Neutrophil (primary cell): ENCODE data around the gene VEGFC.

Experiments
- H3K27ac ChIP-seq: fragments of 200-600 bp; sonication (generic); 2 replicates; pipeline ENCODE4 v1.5.1; 2016; ENCODE audit warnings: mild to moderate bottlenecking, moderate library complexity
- H3K27me3 ChIP-seq: fragments of 200-600 bp; sonication (generic); 2 replicates; pipeline ENCODE4 v1.6.0; 2016; ENCODE audit warnings: mild to moderate bottlenecking
- H3K36me3 ChIP-seq: fragments of 200-600 bp; sonication (generic); 2 replicates; pipeline ENCODE4 v1.5.1; 2017
- H3K4me1 ChIP-seq, 2 experiments: fragments of 200-600 bp in 1 of 2; sonication (generic) in 1 of 2; 1 replicate in 1 of 2; 2 replicates in 1 of 2; pipeline versions ENCODE4 v1.5.1 to v1.6.1; 2013 to 2016; ENCODE audit warnings: low read depth in 1 of 2, low read length in 1 of 2, mild to moderate bottlenecking in 1 of 2, moderate library complexity in 1 of 2; ENCODE audit not compliant: control insufficient read depth in 1 of 2, insufficient read depth in 1 of 2
- H3K4me3 ChIP-seq, 2 experiments: fragments of 200-600 bp in 1 of 2; sonication (generic) in 1 of 2; 1 replicate in 1 of 2; 2 replicates in 1 of 2; pipeline ENCODE4 v1.5.1; 2013 to 2016; ENCODE audit warnings: low read depth in 1 of 2, low read length in 1 of 2, mild to moderate bottlenecking in 1 of 2, moderate library complexity in 1 of 2
- H3K9me3 ChIP-seq: fragments of 200-600 bp; sonication (generic); 2 replicates; pipeline ENCODE4 v1.5.1; 2016
- CTCF ChIP-seq: fragments of 200-600 bp; sonication (generic); IDR thresholded peaks from 2 replicates; pipeline ENCODE4 v1.5.1; 2016; ENCODE audit warnings: antibody characterized with exemption

VEGFC gene

GRCh38 chr4:176824645-176825366 lies 32.1 kb upstream of the VEGFC start:
- Histone ChIP-seq H3K4me3 (no peak overlapping the region), H3K27me3 (no peaks in the 10 kb centered on the region), H3K36me3 (no peaks in the 10 kb centered on the region), H3K4me1 (no peaks in the 10 kb centered on the region), H3K9me3 (no peaks in the 10 kb centered on the region), H3K27ac (no peak overlapping the region)
- TF ChIP-seq CTCF = no peak

GRCh38 chr4:176818531-176818930 lies 25.8 kb upstream of the VEGFC start:
- H3K36me3 ChIP-seq = no peaks in the 10 kb centered on the region
- H3K27ac ChIP-seq = no peak overlapping the region
- no peaks in the 10 kb centered on the region for H3K9me3 ChIP-seq
- H3K4me3 ChIP-seq = no peak overlapping the region
- no peaks in the 10 kb centered on the region for H3K4me1 ChIP-seq
- no peaks in the 10 kb centered on the region for H3K27me3 ChIP-seq
- no peak for TF ChIP-seq CTCF

GRCh38 chr4:176817204-176817603 lies 24.5 kb upstream of the VEGFC start:
- no peaks in the 10 kb centered on the region for H3K9me3 ChIP-seq
- H3K4me1 ChIP-seq = no peaks in the 10 kb centered on the region
- no peaks in the 10 kb centered on the region for H3K36me3 ChIP-seq
- TF ChIP-seq CTCF = no peak
- no peak overlapping the region for H3K27ac ChIP-seq
- H3K4me3 ChIP-seq = no peak overlapping the region
- H3K27me3 ChIP-seq = no peaks in the 10 kb centered on the region

GRCh38 chr4:176814770-176815169 lies 22.0 kb upstream of the VEGFC start:
- Histone ChIP-seq H3K27ac (no peak overlapping the region), H3K4me3 (no peak overlapping the region), H3K4me1 (no peaks in the 10 kb centered on the region), H3K36me3 (no peaks in the 10 kb centered on the region), H3K9me3 (no peaks in the 10 kb centered on the region), H3K27me3 (no peaks in the 10 kb centered on the region)
- TF ChIP-seq CTCF = no peak

GRCh38 chr4:176810481-176811249 lies 17.9 kb upstream of the VEGFC start:
- Histone ChIP-seq H3K4me1 (no peaks in the 10 kb centered on the region), H3K36me3 (no peaks in the 10 kb centered on the region), H3K27me3 (no peaks in the 10 kb centered on the region), H3K4me3 (no peak overlapping the region), H3K27ac (no peak overlapping the region), H3K9me3 (no peaks in the 10 kb centered on the region)
- TF ChIP-seq CTCF = no peak
